ENCODE data around the gene FGF21.

Gene FGF21

GRCh38 chr19:48720251-48720612 lies 35.1 kb upstream of the FGF21 start:
- DNase-seq (ENCODE audit: low read depth) = no peak
- TF ChIP-seq CTCF (IDR thresholded peaks at IDR 0.05; ENCODE audit: low read depth, low read length) (no peak), POLR2A (IDR thresholded peaks at IDR 0.05; ENCODE audit: extremely low read depth, insufficient read length) (no peak), MAX (IDR thresholded peaks at IDR 0.05; ENCODE audit: low read depth, low read length) (no peak), MYC (IDR thresholded peaks at IDR 0.05; ENCODE audit: low read depth, low read length) (no peak)
- peak overlapping the region; percentile 58 for H3K4me3 ChIP-seq (ENCODE audit: low read depth, low read length)

- TF ChIP-seq MAX (IDR thresholded peaks at IDR 0.05; ENCODE audit: low read depth, low read length) (no peak), CTCF (IDR thresholded peaks at IDR 0.05; ENCODE audit: low read depth, low read length) (no peak), POLR2A (IDR thresholded peaks at IDR 0.05; ENCODE audit: extremely low read depth, insufficient read length) (no peak), MYC (IDR thresholded peaks at IDR 0.05; ENCODE audit: low read depth, low read length) (no peak)
- peak; percentile 100 for DNase-seq (ENCODE audit: low read depth)
These were observed 34.6 kb upstream of the FGF21 start for GRCh38 chr19:48720613-48721296.

GRCh38 chr19:48722196-48722708 lies 33.1 kb upstream of the FGF21 start:
- no peak for TF ChIP-seq MAX (IDR thresholded peaks at IDR 0.05; ENCODE audit: low read depth, low read length)
- no peak for TF ChIP-seq CTCF (IDR thresholded peaks at IDR 0.05; ENCODE audit: low read depth, low read length)
- TF ChIP-seq MYC (IDR thresholded peaks at IDR 0.05; ENCODE audit: low read depth, low read length) = no peak
- TF ChIP-seq POLR2A (IDR thresholded peaks at IDR 0.05; ENCODE audit: extremely low read depth, insufficient read length) = no peak
- DNase-seq (ENCODE audit: low read depth) = no peak
- H3K4me3 ChIP-seq (ENCODE audit: low read depth, low read length) = no peak overlapping the region

More at GRCh38 chr19:48720613-48721296, 34.6 kb upstream of the FGF21 start:
- peak overlapping the region; percentile 58 for H3K4me3 ChIP-seq (ENCODE audit: low read depth, low read length)

- peak; percentile 99 for DNase-seq (ENCODE audit: low read depth)
- no peak overlapping the region for H3K4me3 ChIP-seq (ENCODE audit: low read depth, low read length)
- TF ChIP-seq MAX (IDR thresholded peaks at IDR 0.05; ENCODE audit: low read depth, low read length) (no peak), CTCF (IDR thresholded peaks at IDR 0.05; ENCODE audit: low read depth, low read length) (peak; percentile 0)
These were observed 30.2 kb upstream of the FGF21 start for GRCh38 chr19:48724796-48725753.

GRCh38 chr19:48726556-48726955 lies 28.8 kb upstream of the FGF21 start:
- TF ChIP-seq POLR2A (IDR thresholded peaks at IDR 0.05; ENCODE audit: extremely low read depth, insufficient read length) (no peak), CTCF (IDR thresholded peaks at IDR 0.05; ENCODE audit: low read depth, low read length) (no peak), MYC (IDR thresholded peaks at IDR 0.05; ENCODE audit: low read depth, low read length) (no peak), MAX (IDR thresholded peaks at IDR 0.05; ENCODE audit: low read depth, low read length) (no peak)
- DNase-seq (ENCODE audit: low read depth) = peak; percentile 86
- no peak overlapping the region for H3K4me3 ChIP-seq (ENCODE audit: low read depth, low read length)
